K562 (cell line): ENCODE data around the gene TIMM10.

Experiments used
- ATF4 ChIP-seq: fragments of 450-650 bp; formaldehyde crosslinking; IDR thresholded peaks from 2 replicates; pipeline ENCODE4 v1.4.0; 2022; ENCODE audit warnings: mild to moderate bottlenecking, moderate library complexity
- CTCF ChIP-seq, 3 experiments: IDR thresholded peaks in 2 of 3; conservative IDR thresholded peaks in 1 of 3; 2 replicates each; pipeline ENCODE4 v1.5.1; 2011 to 2012; ENCODE audit warnings: low read length in 3 of 3, mild to moderate bottlenecking in 3 of 3, control low read depth in 2 of 3, improper control_type of control experiment in 1 of 3, inconsistent platforms in 1 of 3, low read depth in 1 of 3, mixed read lengths in 1 of 3, moderate library complexity in 1 of 3; ENCODE audit not compliant: insufficient read depth in 2 of 3
- DPF2 ChIP-seq: fragments of 450-650 bp; IDR thresholded peaks from 2 replicates; pipeline ENCODE4 v1.6.1; 2016
- HDGF ChIP-seq: fragments of 450-650 bp; IDR thresholded peaks from 2 replicates; pipeline ENCODE4 v1.6.1; 2016
- JUNB ChIP-seq: fragments of 450-650 bp; formaldehyde crosslinking; conservative IDR thresholded peaks from 2 replicates; pipeline ENCODE4 v1.4.0; 2020; ENCODE audit warnings: mild to moderate bottlenecking
- KLF6 ChIP-seq: fragments of 250-450 bp; sonication (Bioruptor Pico); IDR thresholded peaks from 2 replicates; pipeline ENCODE4 v1.4.0; 2020; ENCODE audit warnings: mild to moderate bottlenecking, moderate library complexity, borderline replicate concordance
- MAFK ChIP-seq: IDR thresholded peaks from 2 replicates; pipeline ENCODE4 v1.6.1; 2011; ENCODE audit warnings: low read length, improper control_type of control experiment
- MAX ChIP-seq: sonication (generic); formaldehyde crosslinking; IDR thresholded peaks from 2 replicates; pipeline ENCODE4 v1.9.0; 2022; ENCODE audit warnings: mild to moderate bottlenecking, missing genetic modification reagents
- POLR2AphosphoS5 ChIP-seq: IDR thresholded peaks from 2 replicates; pipeline ENCODE4 v1.6.1; 2011; ENCODE audit warnings: mild to moderate bottlenecking, low read depth, low read length, moderate library complexity; ENCODE audit not compliant: control insufficient read depth, insufficient read depth
- RAD21 ChIP-seq, 2 experiments: fragments of 250-450 bp in 1 of 2; fragments of 450-650 bp in 1 of 2; sonication (Bioruptor Pico) in 1 of 2; formaldehyde crosslinking in 1 of 2; IDR thresholded peaks in 1 of 2; conservative IDR thresholded peaks in 1 of 2; 2 replicates each; pipeline versions ENCODE4 v1.4.0 to v1.8.0; 2020 to 2022; ENCODE audit warnings: mild to moderate bottlenecking in 2 of 2, moderate library complexity in 1 of 2
- TAF15 ChIP-seq: fragments of 200-400 bp; formaldehyde crosslinking; IDR thresholded peaks from 2 replicates; pipeline ENCODE4 v1.6.1; 2017; ENCODE audit warnings: mild to moderate bottlenecking, low read depth, low read length, moderate library complexity
- TCF7L2 ChIP-seq: fragments of 150-350 bp; IDR thresholded peaks from 2 replicates; pipeline ENCODE4 v1.6.1; 2016; ENCODE audit warnings: low read depth, mild to moderate bottlenecking, low read length, moderate library complexity
- TRIM28 ChIP-seq: fragments of 450-650 bp; IDR thresholded peaks from 2 replicates; pipeline ENCODE4 v1.6.1; 2017
- ZNF586 ChIP-seq: fragments of 450-650 bp; formaldehyde crosslinking; conservative IDR thresholded peaks from 2 replicates; pipeline ENCODE4 v1.4.0; 2020; ENCODE audit warnings: mild to moderate bottlenecking, moderate library complexity

GRCh38 chr11:57514538-57515331, 15.8 kb downstream of the TIMM10 start:
- TF ChIP-seq ATF4 (CRISPR knock-in tag) (no peak), MAFK (no peak), DPF2 (0 out of 2 replicates have a peak, but pooled peaks have one; percentile 22), TCF7L2 (no peak), JUNB (CRISPR knock-in tag) (no peak), KLF6 (CRISPR knock-in tag) (no peak), MAX (CRISPR knock-in tag) (peak; percentile 65; the same call in 1 of the 2 replicates), RAD21 (CRISPR knock-in tag; conservative IDR thresholded peaks at IDR 0.05 in 1 of 2, IDR thresholded peaks at IDR 0.05 in 1 of 2) (no peak), CTCF (IDR thresholded peaks at IDR 0.05 in 2 of 3, conservative IDR thresholded peaks at IDR 0.05 in 1 of 3; ENCODE audit: insufficient read depth in 2 of 3, low read depth in 1 of 3, low read length in 3 of 3) (no peak), TAF15 (no peak), TRIM28 (no peak), POLR2AphosphoS5 (no peak), HDGF (no peak), ZNF586 (no peak)
